Suppressor macrophage (primary cell): ENCODE data around the gene DNAH9.
A peak's percentile ranks its signal among the peaks of the same experiment; 100 is the strongest.

Source experiments
- DNase-seq, 4 experiments: peaks; one replicate each; pipeline ENCODE4 v3.0.0-alpha.2; 2020 to 2022

The DNAH9 gene

GRCh38 chr17:11990363-11990983 is 392.2 kb downstream of the DNAH9 start:
- DNase-seq, result no peak

GRCh38 chr17:11991461-11991860 is 393.2 kb downstream of the DNAH9 start:
- no peak for DNase-seq

GRCh38 chr17:11996722-11997146 is 398.5 kb downstream of the DNAH9 start:
- peak; percentile 83 to 88 (median 84) for DNase-seq

- peak; percentile 98 to 100 (median 98) for DNase-seq
Measured at GRCh38 chr17:11997147-11997971, 399.1 kb downstream of the DNAH9 start, which contains the start of gene ZNF18. TSS of gene ZNF18 (minus strand) at chr17:11997475. CDS start at chr17:11992829, 4,646 bp downstream.

GRCh38 chr17:11997972-11998233 is 399.6 kb downstream of the DNAH9 start:
- no peak for DNase-seq

GRCh38 chr17:11999696-12000095 is 401.4 kb downstream of the DNAH9 start:
- peak; percentile 41 to 70 (median 62) for DNase-seq

GRCh38 chr17:12007466-12007865 is 409.2 kb downstream of the DNAH9 start:
- no peak for DNase-seq
